PC-3 (cell line): Measurements from ENCODE around the gene CHURC1. TPM values are rescaled to one million over a fixed set of nuclear protein-coding genes. Genes with fewer than 3 reads are reported as not detected.

Experiments
- ATAC-seq: fragments of 200-7000 bp; cut with Tn5 transposase; 2 replicates; pipeline ENCODE4 v1.9.1; 2020; ENCODE audit warnings: mild to moderate bottlenecking, moderate library complexity
- BruUV-seq: library from RNA; stranded (reverse); fragments of 400-500 nt; replicated peaks from 2 replicates; lab custom pipeline; 2021; lab: Mats Ljungman, UMichigan
- CTCF ChIA-PET: fragments of 300-600 bp; sonication (Branson Sonifier 250); formaldehyde crosslinking; loops from one replicate; lab custom pipeline; 2022; ENCODE audit warnings: antibody characterized with exemption; lab: Charles Lee
- POLR2A ChIA-PET: fragments of 300-600 bp; sonication (Branson Sonifier 250); formaldehyde crosslinking; loops from one replicate; lab custom pipeline; 2022; ENCODE audit warnings: antibody characterized with exemption; ENCODE audit not compliant: unreplicated experiment; lab: Charles Lee
- DNase-seq: peaks from one replicate; pipeline ENCODE4 v3.0.0-alpha.2; 2015
- H2AFZ ChIP-seq: fragments of 300-600 bp; sonication (generic); 2 replicates; pipeline ENCODE4 v1.6.0; 2016; ENCODE audit warnings: antibody characterized with exemption, low read length
- H3F3A ChIP-seq: fragments of 300-600 bp; sonication (generic); one replicate; pipeline ENCODE4 v1.6.0; 2017; ENCODE audit warnings: antibody characterized with exemption, low read length, control low read depth, mild to moderate bottlenecking; ENCODE audit not compliant: unreplicated experiment
- H3K27ac ChIP-seq: fragments of 300-600 bp; sonication (generic); 2 replicates; pipeline ENCODE4 v1.5.1; 2016; ENCODE audit warnings: mild to moderate bottlenecking, low read length
- H3K27me3 ChIP-seq: fragments of 300-600 bp; sonication (generic); 2 replicates; pipeline ENCODE4 v1.6.1; 2016; ENCODE audit warnings: low read length, mixed read lengths
- H3K36me3 ChIP-seq: fragments of 300-600 bp; sonication (generic); 2 replicates; pipeline ENCODE4 v1.6.1; 2016; ENCODE audit warnings: low read depth, mixed run types, low read length, mixed read lengths
- H3K4me1 ChIP-seq: fragments of 300-600 bp; sonication (generic); 2 replicates; pipeline ENCODE4 v1.5.1; 2016; ENCODE audit warnings: low read length; ENCODE audit not compliant: insufficient read depth
- H3K4me2 ChIP-seq: fragments of 300-600 bp; sonication (generic); 2 replicates; pipeline ENCODE4 v1.6.0; 2016; ENCODE audit warnings: low read length
- H3K4me3 ChIP-seq: fragments of 300-600 bp; sonication (generic); 2 replicates; pipeline ENCODE4 v1.5.1; 2016; ENCODE audit warnings: mild to moderate bottlenecking, low read length, mixed read lengths
- H3K79me2 ChIP-seq: fragments of 300-600 bp; sonication (generic); 2 replicates; pipeline ENCODE4 v1.6.1; 2017; ENCODE audit warnings: low read length, mixed read lengths
- H3K9ac ChIP-seq: fragments of 300-600 bp; sonication (generic); 2 replicates; pipeline ENCODE4 v1.6.0; 2016; ENCODE audit warnings: mild to moderate bottlenecking, low read length
- H3K9me2 ChIP-seq: fragments of 300-600 bp; sonication (generic); replicated peaks from 2 replicates; pipeline ENCODE4 v1.6.1; 2016; ENCODE audit warnings: mixed run types, low read length, mixed read lengths
- H3K9me3 ChIP-seq: fragments of 300-600 bp; sonication (generic); 2 replicates; pipeline ENCODE4 v1.6.1; 2016; ENCODE audit warnings: low read length, mixed read lengths
- H4K20me1 ChIP-seq: fragments of 300-600 bp; sonication (generic); 2 replicates; pipeline ENCODE4 v1.6.1; 2016; ENCODE audit warnings: low read length, mixed read lengths
- CTCF ChIP-seq: fragments of 300-600 bp; sonication (generic); conservative IDR thresholded peaks from 2 replicates; pipeline ENCODE4 v1.5.1; 2017; ENCODE audit warnings: antibody characterized with exemption, low read depth, mild to moderate bottlenecking, low read length
- EZH2 ChIP-seq: fragments of 300-600 bp; sonication (generic); IDR thresholded peaks from one replicate; pipeline ENCODE4 v1.6.1; 2017; ENCODE audit warnings: antibody characterized with exemption, mild to moderate bottlenecking, low read length; ENCODE audit not compliant: unreplicated experiment
- EZH2phosphoT487 ChIP-seq: fragments of 300-600 bp; sonication (generic); IDR thresholded peaks from 2 replicates; pipeline ENCODE4 v1.6.1; 2018; ENCODE audit warnings: mild to moderate bottlenecking, antibody characterized with exemption, low read length, borderline replicate concordance
- intact Hi-C: fragments of 100-400 bp; cut with micrococcal nuclease; formaldehyde crosslinking; loops from 2 replicates; pipeline ENCODE4 v1.9.0; 2023
- total RNA-seq: library from RNA; depleted of rRNA; stranded (reverse); fragments of >200 nt; gene quantifications from 2 replicates; pipeline ENCODE4 v1.2.3, GENCODE V29; 2014

CHURC1 gene
- total RNA-seq, 1 experiment from 2014 or later: 50.3 TPM

- Histone ChIP-seq H3K79me2 (no peaks in the 10 kb centered on the region), H3K4me1 (no peaks in the 10 kb centered on the region), H3K4me2 (no peak overlapping the region), H3K4me3 (no peak overlapping the region), H3K9ac (no peak overlapping the region), H3K9me3 (no peaks in the 10 kb centered on the region), H3K27ac (no peak overlapping the region), H3K27me3 (0 out of 2 replicates have a peak, but pooled peaks cover 2% of the 10 kb centered on the region), H3F3A (no peaks in the 10 kb centered on the region), H4K20me1 (no peaks in the 10 kb centered on the region), H3K9me2 (no peaks in the 10 kb centered on the region), H3K36me3 (no peaks in the 10 kb centered on the region), H2AFZ (no peak overlapping the region)
- BruUV-seq: no TSS peak
- no peak for ATAC-seq
- TF ChIP-seq EZH2 (no peak), EZH2phosphoT487 (no peak), CTCF (no peak)
- ChIA-PET CTCF (interaction anchor here (0.5 to 4.7 kb wide), 2 partner anchors 88 to 369 kb away, joined by 4 to 42 read pairs; no protein-coding TSS in a partner anchor), POLR2A (no interaction called here)
- intact Hi-C loops: no loop called here
- peak; percentile 17 for DNase-seq
These were observed 24.9 kb upstream of the CHURC1 start for GRCh38 chr14:64889352-64889751.

GRCh38 chr14:64891173-64891838 is 22.9 kb upstream of the CHURC1 start:
- Histone ChIP-seq H3K4me3 (no peak overlapping the region), H3K9ac (no peak overlapping the region), H3K27ac (no peak overlapping the region), H4K20me1 (no peaks in the 10 kb centered on the region), H3K9me3 (no peaks in the 10 kb centered on the region), H3K79me2 (no peaks in the 10 kb centered on the region), H2AFZ (no peak overlapping the region), H3F3A (no peaks in the 10 kb centered on the region), H3K27me3 (no peaks in the 10 kb centered on the region), H3K9me2 (no peaks in the 10 kb centered on the region), H3K4me2 (no peak overlapping the region), H3K36me3 (no peaks in the 10 kb centered on the region), H3K4me1 (no peaks in the 10 kb centered on the region)
- TF ChIP-seq CTCF (no peak), EZH2phosphoT487 (no peak), EZH2 (no peak)
- intact Hi-C loops: loop anchor here (5.0 to 10.0 kb wide), 5 partner anchors 69 to 547 kb away; no protein-coding TSS in a partner anchor
- CTCF ChIA-PET: interaction anchor here (0.5 to 4.7 kb wide), 15 partner anchors 8 to 547 kb away, joined by 3 to 67 read pairs (median 6); no protein-coding TSS in a partner anchor
- DNase-seq (no peak), ATAC-seq (peak; percentile 29)
- POLR2A ChIA-PET: interaction anchor here (0.5 to 0.6 kb wide), 3 partner anchors 14 to 110 kb away, joined by 3 to 6 read pairs (median 4); no protein-coding TSS in a partner anchor
- no TSS peak for BruUV-seq

- H4K20me1 ChIP-seq: no peaks in the 10 kb centered on the region
- no peaks in the 10 kb centered on the region for H3F3A ChIP-seq
- TF ChIP-seq EZH2phosphoT487: no peak
- peak; percentile 85 for TF ChIP-seq CTCF
- TF ChIP-seq EZH2: no peak
- ATAC-seq (peak; percentile 100), DNase-seq (peak; percentile 88)
- no peak overlapping the region for H3K4me2 ChIP-seq
- no peaks in the 10 kb centered on the region for H3K9me3 ChIP-seq
- no peaks in the 10 kb centered on the region for H3K36me3 ChIP-seq
- no peaks in the 10 kb centered on the region for H3K4me1 ChIP-seq
- H3K4me3 ChIP-seq: no peak overlapping the region
- ChIA-PET CTCF (interaction anchor here (0.5 to 4.7 kb wide), 20 partner anchors 11 to 548 kb away, joined by 3 to 67 read pairs (median 4); no protein-coding TSS in a partner anchor), POLR2A (interaction anchor here (0.5 to 0.6 kb wide), 3 partner anchors 13 to 389 kb away, joined by 3 to 11 read pairs (median 4); no protein-coding TSS in a partner anchor)
- H3K27ac ChIP-seq: no peak overlapping the region
- no TSS peak for BruUV-seq
- H3K9ac ChIP-seq: no peak overlapping the region
- no peaks in the 10 kb centered on the region for H3K27me3 ChIP-seq
- H3K79me2 ChIP-seq: no peaks in the 10 kb centered on the region
- no peak overlapping the region for H2AFZ ChIP-seq
- intact Hi-C loops: loop anchor here (5.0 to 10.0 kb wide), 5 partner anchors 70 to 547 kb away; no protein-coding TSS in a partner anchor
- H3K9me2 ChIP-seq: no peaks in the 10 kb centered on the region
These were observed 22.3 kb upstream of the CHURC1 start for GRCh38 chr14:64891839-64892375.
